Vagina (tissue), 2 donors: ENCODE measurements around the gene AP4M1. TPM values are rescaled to one million over a fixed set of nuclear protein-coding genes. Genes with fewer than 3 reads are reported as not detected.

ENCODE experiments used
- DNase-seq, 2 donors: peaks; one replicate each; pipeline ENCODE4 v3.0.0-alpha.2; 2017; ENCODE audit errors: extremely low spot score in 2 of 2
- H3K27ac ChIP-seq: fragments of 200-600 bp; sonication (generic); one replicate; pipeline ENCODE4 v1.5.1; 2019
- H3K27me3 ChIP-seq: fragments of 200-600 bp; sonication (generic); one replicate; pipeline ENCODE4 v1.5.1; 2019
- H3K36me3 ChIP-seq, 2 donors: fragments of 200-600 bp; sonication (generic); one replicate each; pipeline ENCODE4 v1.5.1; 2017 to 2019
- H3K4me1 ChIP-seq: fragments of 200-600 bp; sonication (generic); one replicate; pipeline ENCODE4 v1.5.1; 2019
- H3K4me3 ChIP-seq, 2 donors: fragments of 200-600 bp; sonication (generic); 1 replicate in 1 of 2; 2 replicates in 1 of 2; pipeline ENCODE4 v1.5.1; 2016 to 2019
- H3K9me3 ChIP-seq: fragments of 200-600 bp; sonication (generic); one replicate; pipeline ENCODE4 v1.5.1; 2019
- CTCF ChIP-seq, 3 experiments: fragments of 450-650 bp in 2 of 3; fragments of 200-600 bp in 1 of 3; sonication (generic) in 1 of 3; IDR thresholded peaks; one replicate each; pipeline ENCODE4 v1.5.1; 2017 to 2019; ENCODE audit warnings: antibody characterized with exemption in 3 of 3, mild to moderate bottlenecking in 2 of 3, moderate library complexity in 2 of 3
- POLR2A ChIP-seq, 2 donors: fragments of 450-650 bp; IDR thresholded peaks; one replicate each; pipeline ENCODE4 v1.6.1; 2017; ENCODE audit warnings: antibody characterized with exemption in 2 of 2, mild to moderate bottlenecking in 2 of 2, moderate library complexity in 2 of 2
- POLR2AphosphoS5 ChIP-seq, 2 donors: sonication (generic); formaldehyde crosslinking; IDR thresholded peaks; one replicate each; pipeline ENCODE4 v1.9.0; 2017; ENCODE audit warnings: antibody characterized with exemption in 2 of 2, mild to moderate bottlenecking in 2 of 2, low read depth in 1 of 2; ENCODE audit not compliant: insufficient read depth in 1 of 2
- intact Hi-C: fragments of 100-400 bp; cut with DNase I; formaldehyde crosslinking; loops from one replicate; pipeline ENCODE4 v1.15.1; 2023
- total RNA-seq: library from RNA; depleted of rRNA; stranded (reverse); fragments of >200 nt; gene quantifications from one replicate; pipeline ENCODE4 v1.2.3, GENCODE V29; 2016

Gene AP4M1
- total RNA-seq, 1 donor from 2014 or later, result 26.3 TPM

GRCh38 chr7:100093498-100093897 is 7.9 kb upstream of the AP4M1 start:
- no peak overlapping the region for H3K27ac ChIP-seq
- no peaks in the 10 kb centered on the region for H3K9me3 ChIP-seq
- no peak for TF ChIP-seq CTCF (IDR thresholded peaks at IDR 0.05)
- no peak for TF ChIP-seq POLR2AphosphoS5 (IDR thresholded peaks at IDR 0.05; ENCODE audit: insufficient read depth in 1 of 2, low read depth in 1 of 2)
- no peak for TF ChIP-seq POLR2A (IDR thresholded peaks at IDR 0.05)
- no peak overlapping the region for H3K4me3 ChIP-seq
- no peak for DNase-seq
- intact Hi-C loops, result no loop called here
- H3K4me1 ChIP-seq, result peaks cover 15% of the 10 kb centered on the region
- peaks cover 8 to 73% of the 10 kb centered on the region in 2 donors for H3K36me3 ChIP-seq
- H3K27me3 ChIP-seq, result no peaks in the 10 kb centered on the region

- peaks cover 8 to 78% of the 10 kb centered on the region in 2 donors for H3K36me3 ChIP-seq
- intact Hi-C loops, result no loop called here
- no peak for TF ChIP-seq POLR2AphosphoS5 (IDR thresholded peaks at IDR 0.05; ENCODE audit: insufficient read depth in 1 of 2, low read depth in 1 of 2)
- no peak for TF ChIP-seq POLR2A (IDR thresholded peaks at IDR 0.05)
- TF ChIP-seq CTCF (IDR thresholded peaks at IDR 0.05), result no peak
Observed at GRCh38 chr7:100093925-100094486, 7.4 kb upstream of the AP4M1 start.

GRCh38 chr7:100095289-100095688 is 6.2 kb upstream of the AP4M1 start:
- intact Hi-C loops, result no loop called here
- Histone ChIP-seq H3K27me3 (no peaks in the 10 kb centered on the region), H3K27ac (no peak overlapping the region), H3K9me3 (no peaks in the 10 kb centered on the region), H3K36me3 (peaks cover 8 to 84% of the 10 kb centered on the region in 2 donors), H3K4me3 (no peak overlapping the region), H3K4me1 (peaks cover 19% of the 10 kb centered on the region)
- no peak for TF ChIP-seq CTCF (IDR thresholded peaks at IDR 0.05)
- TF ChIP-seq POLR2A (IDR thresholded peaks at IDR 0.05), result no peak
- TF ChIP-seq POLR2AphosphoS5 (IDR thresholded peaks at IDR 0.05; ENCODE audit: insufficient read depth in 1 of 2, low read depth in 1 of 2), result no peak
- DNase-seq, result no peak

More at GRCh38 chr7:100093925-100094486, 7.4 kb upstream of the AP4M1 start:
- no peak for DNase-seq
- no peaks in the 10 kb centered on the region for H3K27me3 ChIP-seq
- no peaks in the 10 kb centered on the region for H3K9me3 ChIP-seq
- peaks cover 19% of the 10 kb centered on the region for H3K4me1 ChIP-seq
- H3K27ac ChIP-seq, result no peak overlapping the region
- H3K4me3 ChIP-seq, result no peak overlapping the region

GRCh38 chr7:100095704-100096103 is 5.7 kb upstream of the AP4M1 start:
- Histone ChIP-seq H3K36me3 (peaks cover 8 to 84% of the 10 kb centered on the region in 2 donors), H3K4me1 (peaks cover 19% of the 10 kb centered on the region)

More at GRCh38 chr7:100095704-100096103, 5.7 kb upstream of the AP4M1 start:
- no peak for DNase-seq
- Histone ChIP-seq H3K4me3 (no peak overlapping the region), H3K27ac (no peak overlapping the region), H3K9me3 (no peaks in the 10 kb centered on the region), H3K27me3 (no peaks in the 10 kb centered on the region)
- TF ChIP-seq POLR2AphosphoS5 (IDR thresholded peaks at IDR 0.05; ENCODE audit: insufficient read depth in 1 of 2, low read depth in 1 of 2), result no peak
- no peak for TF ChIP-seq CTCF (IDR thresholded peaks at IDR 0.05)
- no peak for TF ChIP-seq POLR2A (IDR thresholded peaks at IDR 0.05)
- intact Hi-C loops, result no loop called here
